Activated B cell treated with CpG ODN at 0.5 μM for 24 hours (primary cell): Measurements from ENCODE around the gene DCDC2. TPM values are rescaled to one million over a fixed set of nuclear protein-coding genes. Genes with fewer than 3 reads are reported as not detected.

ENCODE experiments used
- ATAC-seq: fragments of 200-7000 bp; cut with Tn5 transposase; one replicate; pipeline ENCODE4 v1.10.0; 2021; ENCODE audit warnings: low read depth, mild to moderate bottlenecking, moderate library complexity
- CTCF ChIA-PET: fragments of 350-600 bp; sonication (Branson Sonifier 250); formaldehyde crosslinking; loops from one replicate; lab custom pipeline; 2021; ENCODE audit warnings: antibody characterized with exemption; lab: Charles Lee
- POLR2A ChIA-PET: fragments of 350-600 bp; sonication (Branson Sonifier 250); formaldehyde crosslinking; loops from one replicate; lab custom pipeline; 2021; ENCODE audit warnings: antibody characterized with exemption; lab: Charles Lee
- DNase-seq: peaks from one replicate; pipeline ENCODE4 v3.0.0; 2022
- H3K27ac Mint-ChIP-seq: one replicate; pipeline ENCODE4 v1.8.0; 2020; ENCODE audit warnings: mixed read lengths
- H3K27me3 Mint-ChIP-seq: one replicate; pipeline ENCODE4 v1.8.0; 2021; ENCODE audit warnings: mixed read lengths
- H3K36me3 Mint-ChIP-seq: one replicate; pipeline ENCODE4 v1.8.0; 2021; ENCODE audit warnings: low read depth, mixed read lengths
- H3K4me1 Mint-ChIP-seq: one replicate; pipeline ENCODE4 v1.8.0; 2021; ENCODE audit warnings: mixed read lengths
- H3K4me3 Mint-ChIP-seq: one replicate; pipeline ENCODE4 v1.8.0; 2020; ENCODE audit warnings: mild to moderate bottlenecking, mixed read lengths
- H3K9me3 Mint-ChIP-seq: one replicate; pipeline ENCODE4 v1.8.0; 2020; ENCODE audit warnings: mixed read lengths
- intact Hi-C: fragments of 100-400 bp; cut with micrococcal nuclease; formaldehyde crosslinking; loops from one replicate; pipeline ENCODE4 v1.15.1; 2024
- total RNA-seq: library from RNA; stranded (reverse); gene quantifications from 2 replicates; pipeline ENCODE4 v1.2.3, GENCODE V29; 2022
- TF ChIP-seq, protein P1 (sequence below): fragments of 200-600 bp; IDR thresholded peaks from one replicate; pipeline ENCODE4 v1.8.0; 2022; ENCODE audit warnings: antibody characterized with exemption, mild to moderate bottlenecking

Gene DCDC2
- total RNA-seq, 1 donor from 2014 or later: not detected

DNA sequence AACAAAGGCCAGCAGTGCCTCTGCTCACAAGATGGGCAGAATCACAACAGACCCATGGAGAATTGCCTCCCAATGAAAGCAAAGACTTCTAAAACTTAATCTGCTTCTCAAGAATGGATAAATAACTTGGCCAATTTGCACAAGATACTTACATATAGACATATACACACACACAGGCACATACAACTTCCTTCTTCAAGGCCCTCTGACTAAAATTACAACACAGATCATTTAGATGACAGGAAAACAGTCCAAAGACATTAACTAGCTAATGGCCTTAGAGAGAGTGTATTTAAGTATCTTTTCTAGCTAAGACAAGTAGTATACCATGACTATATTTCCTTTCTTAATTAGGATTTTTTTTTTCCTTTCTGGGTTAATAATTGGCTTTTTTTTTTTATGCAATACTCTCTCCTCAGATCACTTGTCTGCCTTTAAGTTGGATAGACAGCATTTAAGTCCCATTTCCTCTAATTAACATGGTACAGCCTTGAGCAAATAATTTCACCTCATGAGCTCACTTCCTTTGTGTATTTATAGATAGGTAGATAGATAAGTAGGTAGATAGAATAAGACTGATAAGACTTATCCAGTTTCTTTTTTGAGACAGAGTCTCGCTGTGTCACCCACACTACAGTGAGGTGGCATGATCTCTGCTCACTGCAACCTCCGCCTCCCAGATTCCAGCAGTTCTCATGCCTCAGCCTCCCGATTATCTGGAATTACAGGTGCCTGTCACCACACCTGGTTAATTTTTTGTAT is 161.8 kb downstream of the DCDC2 start:
- Mint-ChIP-seq H3K27me3 (peaks cover 10% of the 10 kb centered on the region), H3K4me1 (no peaks in the 10 kb centered on the region), H3K9me3 (no peaks in the 10 kb centered on the region), H3K27ac (no peak overlapping the region), H3K36me3 (no peaks in the 10 kb centered on the region), H3K4me3 (no peak overlapping the region)
- TF ChIP-seq, protein P1, sequence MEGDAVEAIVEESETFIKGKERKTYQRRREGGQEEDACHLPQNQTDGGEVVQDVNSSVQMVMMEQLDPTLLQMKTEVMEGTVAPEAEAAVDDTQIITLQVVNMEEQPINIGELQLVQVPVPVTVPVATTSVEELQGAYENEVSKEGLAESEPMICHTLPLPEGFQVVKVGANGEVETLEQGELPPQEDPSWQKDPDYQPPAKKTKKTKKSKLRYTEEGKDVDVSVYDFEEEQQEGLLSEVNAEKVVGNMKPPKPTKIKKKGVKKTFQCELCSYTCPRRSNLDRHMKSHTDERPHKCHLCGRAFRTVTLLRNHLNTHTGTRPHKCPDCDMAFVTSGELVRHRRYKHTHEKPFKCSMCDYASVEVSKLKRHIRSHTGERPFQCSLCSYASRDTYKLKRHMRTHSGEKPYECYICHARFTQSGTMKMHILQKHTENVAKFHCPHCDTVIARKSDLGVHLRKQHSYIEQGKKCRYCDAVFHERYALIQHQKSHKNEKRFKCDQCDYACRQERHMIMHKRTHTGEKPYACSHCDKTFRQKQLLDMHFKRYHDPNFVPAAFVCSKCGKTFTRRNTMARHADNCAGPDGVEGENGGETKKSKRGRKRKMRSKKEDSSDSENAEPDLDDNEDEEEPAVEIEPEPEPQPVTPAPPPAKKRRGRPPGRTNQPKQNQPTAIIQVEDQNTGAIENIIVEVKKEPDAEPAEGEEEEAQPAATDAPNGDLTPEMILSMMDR: no peak
- intact Hi-C loops: no loop called here
- DNase-seq: no peak
- CTCF ChIA-PET: interaction anchor here (0.7 kb wide), 1 partner anchor 10 kb away, joined by 4 read pairs; no protein-coding TSS in a partner anchor
- ATAC-seq: no peak
- POLR2A ChIA-PET: no interaction called here

DNA sequence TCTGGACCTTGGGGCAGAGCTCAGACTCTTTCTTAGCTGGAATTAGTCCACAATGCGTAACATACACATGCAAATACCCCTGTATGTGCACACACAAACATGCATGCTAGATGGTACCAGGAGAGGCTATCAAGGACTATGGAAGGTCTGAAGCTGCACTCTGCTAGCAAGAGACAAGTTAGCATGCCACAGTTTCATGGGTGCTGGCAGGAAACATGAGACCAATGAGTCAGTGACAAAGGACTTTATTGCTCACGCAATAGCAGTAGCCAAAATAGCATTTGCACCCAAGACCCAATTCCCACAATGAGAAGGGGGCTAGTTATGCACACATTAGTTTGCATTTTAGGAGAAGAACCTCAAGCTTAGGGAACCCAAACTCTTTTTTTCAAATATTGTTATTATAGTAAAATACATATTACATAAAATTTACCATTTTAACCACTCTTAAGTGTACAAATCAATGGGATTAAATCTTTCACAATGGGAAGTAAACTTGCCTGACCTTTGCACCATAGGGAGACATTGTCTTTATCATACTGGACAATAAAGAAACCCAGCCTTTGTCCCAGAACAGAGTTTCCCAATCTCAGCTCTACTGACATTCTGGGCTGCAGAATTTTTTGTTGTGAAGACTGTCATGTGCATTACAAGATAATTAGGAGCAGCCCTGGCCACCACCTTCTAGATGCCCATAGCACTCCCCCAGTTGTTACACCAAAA is 162.7 kb downstream of the DCDC2 start:
- H3K9me3 Mint-ChIP-seq: no peaks in the 10 kb centered on the region
- intact Hi-C loops: no loop called here
- no peak for DNase-seq
- ChIA-PET CTCF (no interaction called here), POLR2A (no interaction called here)
- no peak for ATAC-seq
- no peak overlapping the region for H3K4me3 Mint-ChIP-seq
- H3K27me3 Mint-ChIP-seq: peaks cover 9% of the 10 kb centered on the region
- TF ChIP-seq, protein P1: no peak
- no peaks in the 10 kb centered on the region for H3K4me1 Mint-ChIP-seq
- H3K27ac Mint-ChIP-seq: no peak overlapping the region
- no peaks in the 10 kb centered on the region for H3K36me3 Mint-ChIP-seq

DNA sequence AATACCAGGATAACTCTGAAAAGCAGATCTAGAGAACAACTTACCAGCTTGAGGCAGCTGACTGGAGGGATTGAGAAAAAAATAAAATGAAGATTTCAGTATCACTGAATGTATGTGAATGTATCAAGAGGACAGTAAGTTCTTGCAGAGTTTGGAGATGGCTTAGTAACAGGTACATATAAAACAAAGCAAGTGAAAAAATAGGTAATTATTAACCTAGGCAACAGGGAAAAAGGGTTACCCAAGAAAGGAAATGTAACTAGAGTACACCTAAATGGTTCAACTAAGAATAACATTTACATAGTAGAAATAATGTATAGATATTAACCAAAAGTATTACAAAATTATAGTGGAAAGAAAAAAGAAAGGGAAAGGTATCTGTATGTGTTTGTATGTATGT is 164.5 kb downstream of the DCDC2 start:
- peaks cover 11% of the 10 kb centered on the region for H3K27me3 Mint-ChIP-seq
- H3K4me3 Mint-ChIP-seq: no peak overlapping the region
- ChIA-PET CTCF (no interaction called here), POLR2A (no interaction called here)
- no peak overlapping the region for H3K27ac Mint-ChIP-seq
- no peaks in the 10 kb centered on the region for H3K4me1 Mint-ChIP-seq
- H3K36me3 Mint-ChIP-seq: no peaks in the 10 kb centered on the region
- intact Hi-C loops: no loop called here
- DNase-seq (no peak), ATAC-seq (no peak)
- TF ChIP-seq, protein P1: no peak
- H3K9me3 Mint-ChIP-seq: no peaks in the 10 kb centered on the region

DNA sequence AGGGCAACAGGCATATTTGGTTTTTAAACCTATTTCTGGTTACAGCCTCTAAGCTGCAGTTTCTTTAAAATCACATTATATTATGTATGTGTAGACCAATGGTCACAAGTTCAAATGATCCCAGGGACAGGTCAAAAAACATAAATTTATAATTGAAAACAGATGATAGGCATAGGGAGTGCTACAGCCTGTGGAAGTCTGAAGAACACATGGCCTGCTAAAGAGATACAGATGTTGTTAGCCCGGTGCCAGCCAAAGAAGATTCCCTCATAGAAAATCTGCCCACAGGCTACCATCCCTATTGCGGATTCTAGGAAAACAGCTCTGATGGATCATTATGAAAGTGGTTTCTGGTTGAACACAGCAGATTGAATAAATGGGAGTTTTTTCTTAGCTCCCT is 166.5 kb downstream of the DCDC2 start:
- no peaks in the 10 kb centered on the region for H3K9me3 Mint-ChIP-seq
- no peaks in the 10 kb centered on the region for H3K36me3 Mint-ChIP-seq
- no peak overlapping the region for H3K4me3 Mint-ChIP-seq
- ChIA-PET CTCF (no interaction called here), POLR2A (no interaction called here)
- no peaks in the 10 kb centered on the region for H3K4me1 Mint-ChIP-seq
- intact Hi-C loops: no loop called here
- no peak overlapping the region for H3K27ac Mint-ChIP-seq
- ATAC-seq: no peak
- no peak for DNase-seq
- TF ChIP-seq, protein P1: no peak
- H3K27me3 Mint-ChIP-seq: peaks cover 7% of the 10 kb centered on the region

DNA sequence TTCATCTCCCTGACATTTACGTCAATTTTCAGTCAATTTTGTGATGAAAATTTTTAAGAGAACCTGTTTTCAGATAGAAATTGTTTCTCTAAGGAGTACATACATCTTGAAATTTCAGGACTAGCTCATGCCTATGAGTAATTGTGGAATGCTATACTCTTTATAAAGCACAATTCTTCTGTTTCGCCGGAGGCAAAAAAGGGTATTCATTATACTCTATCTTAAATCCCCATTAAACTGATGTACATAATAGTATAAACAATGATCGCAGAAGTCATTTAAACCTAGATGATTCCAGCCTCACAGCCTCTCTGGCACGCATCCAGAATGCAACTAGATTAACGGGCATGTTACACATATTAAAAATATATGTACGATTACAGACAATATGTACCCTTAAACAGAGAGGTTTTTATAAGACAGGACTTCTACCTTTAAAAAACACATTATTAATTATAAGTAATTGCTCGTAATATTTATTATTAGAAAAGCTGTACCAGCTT is 169.2 kb downstream of the DCDC2 start:
- intact Hi-C loops: no loop called here
- no peak overlapping the region for H3K4me3 Mint-ChIP-seq
- ATAC-seq (no peak), DNase-seq (no peak)
- peaks cover 7% of the 10 kb centered on the region for H3K27me3 Mint-ChIP-seq
- POLR2A ChIA-PET: no interaction called here
- no peaks in the 10 kb centered on the region for H3K4me1 Mint-ChIP-seq
- TF ChIP-seq, protein P1: no peak
- no peaks in the 10 kb centered on the region for H3K9me3 Mint-ChIP-seq
- H3K36me3 Mint-ChIP-seq: no peaks in the 10 kb centered on the region
- H3K27ac Mint-ChIP-seq: no peak overlapping the region
- CTCF ChIA-PET: no interaction called here
